ENCODE measurements around the gene CDC42BPB. TPM values are rescaled to one million over a fixed set of nuclear protein-coding genes. Genes with fewer than 3 reads are reported as not detected.

Gene CDC42BPB
- total RNA-seq, 1 experiment from 2014 or later = 96.9 TPM

- TF ChIP-seq ZNF263 (CRISPR knock-in tag; IDR thresholded peaks at IDR 0.05; ENCODE audit: low read depth) (no peak), GTF2I (CRISPR knock-in tag; conservative IDR thresholded peaks at IDR 0.05) (no peak)
Observed at GRCh38 chr14:102916347-102917055, 140.8 kb downstream of the CDC42BPB start (continued).

DNA sequence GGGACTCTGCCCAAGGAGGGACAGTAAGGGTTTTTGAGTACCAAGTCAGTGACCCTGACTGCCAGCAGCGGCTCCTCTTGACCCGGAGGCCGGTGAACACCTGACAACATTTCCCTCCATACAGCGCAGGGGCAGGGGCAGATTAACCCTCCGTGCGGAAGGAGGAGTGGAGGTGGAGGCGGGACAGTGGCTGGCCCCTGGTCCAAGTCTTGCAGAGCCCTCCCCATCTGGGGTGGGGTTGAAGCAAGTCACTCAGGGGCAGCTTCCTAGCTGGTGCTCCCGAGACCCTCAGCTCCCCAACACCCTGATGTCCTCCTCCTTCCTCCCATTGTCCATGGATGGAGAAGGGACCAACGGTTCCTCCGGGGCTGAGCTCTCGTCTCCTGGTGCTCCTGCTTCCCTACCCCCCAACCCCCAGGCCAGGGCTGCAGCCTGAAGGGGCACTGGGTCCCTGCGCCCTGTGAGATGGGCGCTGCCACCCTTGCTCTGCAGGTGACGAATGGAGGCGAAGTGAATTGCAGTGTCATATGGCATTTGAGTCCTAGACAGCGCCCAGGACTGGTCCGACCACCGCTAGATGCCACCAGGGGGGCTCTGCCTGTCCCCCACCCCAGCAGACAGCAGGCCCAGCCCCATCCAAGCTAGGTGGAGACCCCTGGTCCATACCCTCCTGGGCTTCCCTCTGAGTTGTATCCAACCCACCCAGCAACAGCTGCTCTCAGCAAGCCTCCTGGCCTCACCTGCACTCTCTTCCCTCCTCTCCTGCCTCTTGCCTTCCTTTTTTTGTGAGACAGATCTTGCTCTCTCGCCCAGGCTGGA lies 141.8 kb downstream of the CDC42BPB start:
- no peaks in the 10 kb centered on the region for H3K36me3 Mint-ChIP-seq
- no peak for TF ChIP-seq AFF4 (CRISPR knock-in tag; IDR thresholded peaks at IDR 0.05; ENCODE audit: borderline replicate concordance)
- no peak for DNase-seq (ENCODE audit: low spot score)
- H3K27me3 Mint-ChIP-seq (ENCODE audit: low read depth) = no peaks in the 10 kb centered on the region
- H3K9me3 Mint-ChIP-seq = no peaks in the 10 kb centered on the region
- no peak for ATAC-seq
- no peaks in the 10 kb centered on the region for H3K4me1 Mint-ChIP-seq
- ChIA-PET CTCF (interaction anchor here (2.3 kb wide), 1 partner anchor 221 kb away, joined by 9 read pairs; no protein-coding TSS in a partner anchor), POLR2A (no interaction called here)
- H3K27ac Mint-ChIP-seq = no peak overlapping the region
- no peak overlapping the region for H3K4me3 Mint-ChIP-seq

DNA sequence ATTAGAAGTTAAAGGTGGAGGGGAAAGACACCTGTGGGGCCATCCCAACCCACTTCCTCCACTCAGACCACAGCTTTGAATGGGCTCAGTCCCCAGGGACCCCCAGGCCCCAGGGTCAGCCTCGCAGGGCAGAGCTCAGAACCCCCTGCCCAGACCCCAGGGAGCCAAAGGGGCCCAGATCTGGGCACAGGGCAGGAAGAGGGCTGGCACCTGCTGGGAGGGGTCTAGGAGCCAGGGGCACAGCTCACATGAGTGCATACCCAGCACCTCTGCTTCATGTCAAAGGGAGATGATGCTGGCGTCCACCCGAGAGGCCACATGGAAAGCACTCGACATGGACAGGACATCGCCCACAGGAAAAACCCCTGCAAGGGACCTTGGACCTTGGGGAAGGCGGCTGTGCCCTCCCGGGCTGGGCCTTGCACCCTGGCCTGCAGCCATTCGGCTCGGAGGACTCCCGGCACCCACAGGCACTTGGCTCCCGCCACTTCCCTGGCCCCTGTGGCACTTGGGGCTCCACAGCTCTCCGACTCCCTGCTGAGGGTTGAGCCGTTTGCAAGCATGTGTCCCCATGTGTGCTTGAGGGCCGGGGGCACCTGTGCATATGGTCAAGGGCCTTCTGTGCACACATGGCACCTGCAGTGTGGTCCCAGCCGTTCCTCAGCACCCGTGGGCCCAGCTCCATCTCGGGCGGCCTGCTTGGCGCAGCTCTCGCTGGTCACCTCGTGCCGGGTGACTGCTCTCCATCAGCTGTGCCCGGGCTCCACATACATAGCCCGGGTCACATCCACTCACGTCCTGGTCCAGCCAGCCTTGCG lies 142.7 kb downstream of the CDC42BPB start:
- CTCF ChIA-PET = interaction anchor here (2.3 kb wide), 1 partner anchor 220 kb away, joined by 9 read pairs; no protein-coding TSS in a partner anchor
- H3K4me1 Mint-ChIP-seq = no peaks in the 10 kb centered on the region
- no peaks in the 10 kb centered on the region for H3K36me3 Mint-ChIP-seq
- POLR2A ChIA-PET = interaction anchor here (0.6 kb wide), 1 partner anchor 762 kb away, joined by 5 read pairs; no protein-coding TSS in a partner anchor
- H3K4me3 Mint-ChIP-seq = no peak overlapping the region
- no peaks in the 10 kb centered on the region for H3K27me3 Mint-ChIP-seq (ENCODE audit: low read depth)
- H3K9me3 Mint-ChIP-seq = no peaks in the 10 kb centered on the region
- ATAC-seq (no peak), DNase-seq (ENCODE audit: low spot score) (no peak)
- H3K27ac Mint-ChIP-seq = no peak overlapping the region
- TF ChIP-seq ZNF219 (CRISPR knock-in tag; IDR thresholded peaks at IDR 0.05; ENCODE audit: borderline replicate concordance) = no peak
- no peak for TF ChIP-seq KAT7 (CRISPR knock-in tag; IDR thresholded peaks at IDR 0.05; ENCODE audit: borderline replicate concordance)
- no peak for TF ChIP-seq NR2C2 (CRISPR knock-in tag; IDR thresholded peaks at IDR 0.05)
- TF ChIP-seq MXD4 (CRISPR knock-in tag; IDR thresholded peaks at IDR 0.05; ENCODE audit: borderline replicate concordance) = no peak
- TF ChIP-seq, protein P1, sequence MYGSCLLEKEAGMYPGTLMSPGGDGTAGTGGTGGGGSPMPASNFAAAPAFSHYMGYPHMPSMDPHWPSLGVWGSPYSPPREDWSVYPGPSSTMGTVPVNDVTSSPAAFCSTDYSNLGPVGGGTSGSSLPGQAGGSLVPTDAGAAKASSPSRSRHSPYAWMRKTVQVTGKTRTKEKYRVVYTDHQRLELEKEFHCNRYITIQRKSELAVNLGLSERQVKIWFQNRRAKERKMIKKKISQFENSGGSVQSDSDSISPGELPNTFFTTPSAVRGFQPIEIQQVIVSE (CRISPR knock-in tag; IDR thresholded peaks at IDR 0.05; ENCODE audit: borderline replicate concordance) = no peak
- no peak for TF ChIP-seq IRF1 (CRISPR knock-in tag; IDR thresholded peaks at IDR 0.05)
- no peak for TF ChIP-seq OVOL2 (CRISPR knock-in tag; IDR thresholded peaks at IDR 0.05; ENCODE audit: borderline replicate concordance)
- TF ChIP-seq ZMAT4 (CRISPR knock-in tag; IDR thresholded peaks at IDR 0.05) = no peak
- TF ChIP-seq, protein P2, sequence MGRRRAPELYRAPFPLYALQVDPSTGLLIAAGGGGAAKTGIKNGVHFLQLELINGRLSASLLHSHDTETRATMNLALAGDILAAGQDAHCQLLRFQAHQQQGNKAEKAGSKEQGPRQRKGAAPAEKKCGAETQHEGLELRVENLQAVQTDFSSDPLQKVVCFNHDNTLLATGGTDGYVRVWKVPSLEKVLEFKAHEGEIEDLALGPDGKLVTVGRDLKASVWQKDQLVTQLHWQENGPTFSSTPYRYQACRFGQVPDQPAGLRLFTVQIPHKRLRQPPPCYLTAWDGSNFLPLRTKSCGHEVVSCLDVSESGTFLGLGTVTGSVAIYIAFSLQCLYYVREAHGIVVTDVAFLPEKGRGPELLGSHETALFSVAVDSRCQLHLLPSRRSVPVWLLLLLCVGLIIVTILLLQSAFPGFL (CRISPR knock-in tag; IDR thresholded peaks at IDR 0.05; ENCODE audit: borderline replicate concordance) = no peak
- no peak for TF ChIP-seq ZNF232 (CRISPR knock-in tag; IDR thresholded peaks at IDR 0.05)
- no peak for TF ChIP-seq NFYB (CRISPR knock-in tag; conservative IDR thresholded peaks at IDR 0.05; ENCODE audit: low read depth)
- no peak for TF ChIP-seq ETV6 (CRISPR knock-in tag; IDR thresholded peaks at IDR 0.05)
- TF ChIP-seq ZNF423 (CRISPR knock-in tag; IDR thresholded peaks at IDR 0.05) = no peak
- TF ChIP-seq SMAD3 (CRISPR knock-in tag; IDR thresholded peaks at IDR 0.05; ENCODE audit: borderline replicate concordance) = no peak
- no peak for TF ChIP-seq RORB (CRISPR knock-in tag; IDR thresholded peaks at IDR 0.05)
- TF ChIP-seq, protein P3, sequence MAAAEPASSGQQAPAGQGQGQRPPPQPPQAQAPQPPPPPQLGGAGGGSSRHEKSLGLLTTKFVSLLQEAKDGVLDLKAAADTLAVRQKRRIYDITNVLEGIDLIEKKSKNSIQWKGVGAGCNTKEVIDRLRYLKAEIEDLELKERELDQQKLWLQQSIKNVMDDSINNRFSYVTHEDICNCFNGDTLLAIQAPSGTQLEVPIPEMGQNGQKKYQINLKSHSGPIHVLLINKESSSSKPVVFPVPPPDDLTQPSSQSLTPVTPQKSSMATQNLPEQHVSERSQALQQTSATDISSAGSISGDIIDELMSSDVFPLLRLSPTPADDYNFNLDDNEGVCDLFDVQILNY (CRISPR knock-in tag; IDR thresholded peaks at IDR 0.05) = no peak

Data from WTC11 (cell line).